Thyroid gland (tissue), 4 donors: ENCODE data around the gene DYNC2I2. TPM values are rescaled to one million over a fixed set of nuclear protein-coding genes. Genes with fewer than 3 reads are reported as not detected.

ENCODE experiments used
- DNase-seq, 2 donors: peaks; one replicate each; pipeline ENCODE4 v3.0.0-alpha.2; 2019
- H3K27ac ChIP-seq, 3 donors: fragments of 200-600 bp; sonication (generic); 1 replicate in 2 of 3; 2 replicates in 1 of 3; pipeline ENCODE4 v1.5.1; 2016 to 2019; ENCODE audit warnings: mild to moderate bottlenecking in 1 of 3, moderate library complexity in 1 of 3
- H3K27me3 ChIP-seq: fragments of 200-600 bp; sonication (generic); one replicate; pipeline ENCODE4 v1.5.1; 2019
- H3K36me3 ChIP-seq, 2 donors: fragments of 200-600 bp; sonication (generic); one replicate each; pipeline ENCODE4 v1.5.1; 2016 to 2019
- H3K4me1 ChIP-seq, 2 donors: fragments of 200-600 bp; sonication (generic); one replicate each; pipeline ENCODE4 v1.5.1; 2017 to 2019
- H3K4me3 ChIP-seq, 3 donors: fragments of 200-600 bp; sonication (generic); replicated peaks in 1 of 3; 1 replicate in 2 of 3; 2 replicates in 1 of 3; pipeline ENCODE4 v1.5.1; 2016; ENCODE audit warnings: mild to moderate bottlenecking in 1 of 3
- H3K9me3 ChIP-seq: fragments of 200-600 bp; sonication (generic); one replicate; pipeline ENCODE4 v1.5.1; 2017
- CTCF ChIP-seq, 6 experiments: fragments of 200-600 bp in 3 of 6; fragments of 450-650 bp in 3 of 6; sonication (generic) in 3 of 6; IDR thresholded peaks; one replicate each; pipeline ENCODE4 v1.5.1; 2016 to 2019; ENCODE audit warnings: antibody characterized with exemption in 6 of 6, mild to moderate bottlenecking in 2 of 6, inconsistent platforms in 1 of 6, moderate library complexity in 1 of 6
- POLR2A ChIP-seq, 2 donors: fragments of 450-650 bp; IDR thresholded peaks; one replicate each; pipeline ENCODE4 v1.6.1; 2017; ENCODE audit warnings: antibody characterized with exemption in 2 of 2, mild to moderate bottlenecking in 2 of 2, moderate library complexity in 1 of 2
- WGBS, 2 donors: methylation state at CpG; one replicate each; pipeline ENCODE4 v1.1.5; 2017; 5-methylcytosine and 5-hydroxymethylcytosine counted together
- intact Hi-C: fragments of 100-400 bp; cut with DNase I; formaldehyde crosslinking; loops from one replicate; pipeline ENCODE4 v1.15.1; 2023
- total RNA-seq, 4 donors: library from RNA; depleted of rRNA; stranded (reverse); fragments of >200 nt; gene quantifications; one replicate each; pipeline ENCODE4 v1.2.3, GENCODE V29; 2016

The DYNC2I2 gene
- total RNA-seq, 4 donors from 2014 or later, result 86.1 to 179 (median 132) TPM

- H3K36me3 ChIP-seq, result peaks cover 31 to 57% of the 10 kb centered on the region in 2 donors
These were observed 20.6 kb downstream of the DYNC2I2 start for GRCh38 chr9:128636024-128636390.

GRCh38 chr9:128635266-128636023 is 21.2 kb downstream of the DYNC2I2 start:
- peak; percentile 99 for DNase-seq
- Histone ChIP-seq H3K4me3 (no peak overlapping the region), H3K27ac (peak overlapping the region; percentile 96 to 99 (median 98)), H3K27me3 (no peaks in the 10 kb centered on the region), H3K9me3 (no peaks in the 10 kb centered on the region), H3K4me1 (peaks cover 27 to 33% of the 10 kb centered on the region in 2 donors), H3K36me3 (peaks cover 31 to 60% of the 10 kb centered on the region in 2 donors)
- TF ChIP-seq CTCF (IDR thresholded peaks at IDR 0.05) (peak; percentile 64 to 97 (median 88)), POLR2A (IDR thresholded peaks at IDR 0.05) (peak in 1 of 2 donors; percentile 54)
- intact Hi-C loops, result loop anchor here (10.0 kb wide), 2 partner anchors 49 to 89 kb away; partner anchors contain the start of genes SET and ZDHHC12
- WGBS, 2 donors, result 1 to 8% methylated on average over 10 to 12 of the region's 20 CpGs

More at GRCh38 chr9:128636024-128636390, 20.6 kb downstream of the DYNC2I2 start:
- Histone ChIP-seq H3K9me3 (no peaks in the 10 kb centered on the region), H3K4me1 (peaks cover 27 to 33% of the 10 kb centered on the region in 2 donors), H3K27ac (peak overlapping the region; percentile 96 to 99 (median 98)), H3K27me3 (no peaks in the 10 kb centered on the region), H3K4me3 (no peak overlapping the region)
- WGBS, 2 donors, result 45 to 54% methylated on average over 11 to 12 of the region's 16 CpGs
- intact Hi-C loops, result loop anchor here (10.0 kb wide), 2 partner anchors 49 to 89 kb away; partner anchors contain the start of genes SET and ZDHHC12
- peak; percentile 93 to 94 for DNase-seq
- TF ChIP-seq POLR2A (IDR thresholded peaks at IDR 0.05) (no peak), CTCF (IDR thresholded peaks at IDR 0.05) (peak in 5 of 6 experiments; percentile 30 to 52 (median 39))

GRCh38 chr9:128634651-128635262 is 21.9 kb downstream of the DYNC2I2 start:
- Histone ChIP-seq H3K36me3 (peaks cover 37 to 63% of the 10 kb centered on the region in 2 donors), H3K4me3 (no peak overlapping the region), H3K27ac (peak overlapping the region; percentile 31 to 98 (median 96)), H3K4me1 (peaks cover 27 to 33% of the 10 kb centered on the region in 2 donors), H3K9me3 (no peaks in the 10 kb centered on the region), H3K27me3 (no peaks in the 10 kb centered on the region)
- intact Hi-C loops, result loop anchor here (10.0 kb wide), 2 partner anchors 50 to 90 kb away; partner anchors contain the start of genes SET and ZDHHC12
- DNase-seq, result peak; percentile 27 to 32
- TF ChIP-seq POLR2A (IDR thresholded peaks at IDR 0.05) (no peak), CTCF (IDR thresholded peaks at IDR 0.05) (no peak)
- WGBS, 2 donors, result 63 to 80% methylated on average over 10 to 14 of the region's 26 CpGs

GRCh38 chr9:128634111-128634510 is 22.5 kb downstream of the DYNC2I2 start:
- 92 to 93% methylated on average over 6 to 10 of the region's 10 CpGs for WGBS, 2 donors
- Histone ChIP-seq H3K27me3 (no peaks in the 10 kb centered on the region), H3K36me3 (peaks cover 44 to 65% of the 10 kb centered on the region in 2 donors), H3K4me1 (peaks cover 27 to 33% of the 10 kb centered on the region in 2 donors), H3K4me3 (no peak overlapping the region), H3K9me3 (no peaks in the 10 kb centered on the region), H3K27ac (peak overlapping the region in 2 of 3 donors; percentile 96 to 98)
- TF ChIP-seq CTCF (IDR thresholded peaks at IDR 0.05) (no peak), POLR2A (IDR thresholded peaks at IDR 0.05) (no peak)
- DNase-seq, result no peak
- intact Hi-C loops, result loop anchor here (10.0 kb wide), 2 partner anchors 51 to 91 kb away; partner anchors contain the start of genes SET and ZDHHC12
